ENCODE measurements around the gene SLC8A3. TPM values are rescaled to one million over a fixed set of nuclear protein-coding genes. Genes with fewer than 3 reads are reported as not detected.

The SLC8A3 gene
- total RNA-seq, 1 experiment from 2014 or later = 0.13 TPM

GRCh38 chr14:70208380-70208779, 19.6 kb upstream of the SLC8A3 start:
- TF ChIP-seq CTCF (conservative IDR thresholded peaks at IDR 0.05) = no peak
- Histone ChIP-seq H3K27ac (ENCODE audit: insufficient read length, low read depth, low read length) (no peak overlapping the region), H2BK12ac (ENCODE audit: insufficient read length, low read depth, low read length) (no peak overlapping the region), H3K27me3 (ENCODE audit: insufficient read depth, low read length) (no peaks in the 10 kb centered on the region), H2AK5ac (ENCODE audit: insufficient read length, low read length) (no peak overlapping the region), H3K4me1 (ENCODE audit: insufficient read depth, low read length) (peaks cover 2% of the 10 kb centered on the region; the same call in 1 of the 2 replicates), H4K5ac (ENCODE audit: insufficient read length, low read depth, low read length) (no peak overlapping the region), H2BK5ac (ENCODE audit: insufficient read length, low read length) (no peak overlapping the region), H3K18ac (ENCODE audit: insufficient read length, low read depth, low read length) (no peak overlapping the region), H3K23ac (ENCODE audit: insufficient read length, low read depth, low read length) (no peak overlapping the region), H3K79me1 (ENCODE audit: insufficient read depth, low read depth, low read length, poor library complexity, severe bottlenecking) (no peaks in the 10 kb centered on the region), H3T11ph (ENCODE audit: low read length) (no peak overlapping the region), H3K9me3 (ENCODE audit: control insufficient read depth, low read depth, low read length) (no peaks in the 10 kb centered on the region), H2AFZ (ENCODE audit: low read length) (no peak overlapping the region), H4K91ac (ENCODE audit: insufficient read length, low read depth, low read length) (no peak overlapping the region), H3K56ac (ENCODE audit: insufficient read length, low read depth, low read length) (no peak overlapping the region), H2BK20ac (ENCODE audit: low read depth, low read length, poor library complexity, severe bottlenecking) (no peak overlapping the region), H3K14ac (ENCODE audit: insufficient read depth, low read length) (no peak overlapping the region), H4K8ac (replicated peaks; ENCODE audit: insufficient read length, low read depth, low read length) (no peak overlapping the region), H2BK120ac (ENCODE audit: low read depth, low read length, poor library complexity, severe bottlenecking) (no peak overlapping the region), H3K79me2 (ENCODE audit: insufficient read depth, low read length) (no peaks in the 10 kb centered on the region), H3K4me2 (ENCODE audit: insufficient read depth, insufficient read length, low read length) (no peak overlapping the region), H2BK15ac (ENCODE audit: low read depth, low read length) (no peak overlapping the region), H4K20me1 (ENCODE audit: control insufficient read depth, insufficient read depth, insufficient read length) (no peaks in the 10 kb centered on the region), H3K23me2 (ENCODE audit: insufficient read length, low read depth, low read length, poor library complexity, severe bottlenecking) (no peaks in the 10 kb centered on the region), H3K4ac (ENCODE audit: low read depth, low read length) (no peak overlapping the region), H3K9ac (ENCODE audit: extremely low read depth, insufficient read length, low read length) (no peak overlapping the region)
- Mint-ChIP-seq H3K9me3 (peaks cover 0 to 2% of the 10 kb centered on the region in 2 experiments; a peak in 1 of 5 replicates), H3K4me3 (no peak overlapping the region), H3K36me3 (ENCODE audit: insufficient read depth in 1 of 3, low read depth in 3 of 3) (no peaks in the 10 kb centered on the region), H3K27ac (no peak overlapping the region), H3K27me3 (ENCODE audit: low read depth) (no peaks in the 10 kb centered on the region; the same call in 1 of the 2 replicates), H3K4me1 (peaks cover 14 to 17% of the 10 kb centered on the region in 2 experiments)
- DNase-seq = no peak

All from H9 (cell line).